GM21381 (cell line): Measurements from ENCODE around the gene RAB28.

Experiments
- ATAC-seq: cut with Tn5 transposase; IDR thresholded peaks from one replicate; pipeline ENCODE4 v1.9.1; 2021; ENCODE audit warnings: mild to moderate bottlenecking, moderate library complexity; ENCODE audit not compliant: unreplicated experiment

The RAB28 gene

DNA sequence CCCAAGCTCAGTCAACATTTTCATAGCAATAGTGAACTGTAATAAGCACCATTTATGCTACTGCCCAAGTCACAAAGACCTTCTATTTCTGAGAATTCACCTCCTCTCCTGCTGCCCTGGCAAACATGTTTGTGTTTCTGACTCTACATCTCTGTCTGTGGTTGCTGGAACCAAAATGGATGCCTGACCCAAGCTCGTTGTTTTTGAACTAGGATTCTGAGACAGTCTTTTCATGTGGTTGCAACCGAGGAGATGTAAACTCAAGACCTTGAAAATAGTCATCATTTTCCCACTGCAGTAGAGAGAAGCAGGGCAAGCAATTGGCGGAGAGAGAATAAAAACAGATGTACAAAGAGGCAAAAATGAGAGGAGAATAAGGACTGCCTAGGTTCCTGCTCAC lies 160.2 kb downstream of the RAB28 start:
- ATAC-seq: no peak

DNA sequence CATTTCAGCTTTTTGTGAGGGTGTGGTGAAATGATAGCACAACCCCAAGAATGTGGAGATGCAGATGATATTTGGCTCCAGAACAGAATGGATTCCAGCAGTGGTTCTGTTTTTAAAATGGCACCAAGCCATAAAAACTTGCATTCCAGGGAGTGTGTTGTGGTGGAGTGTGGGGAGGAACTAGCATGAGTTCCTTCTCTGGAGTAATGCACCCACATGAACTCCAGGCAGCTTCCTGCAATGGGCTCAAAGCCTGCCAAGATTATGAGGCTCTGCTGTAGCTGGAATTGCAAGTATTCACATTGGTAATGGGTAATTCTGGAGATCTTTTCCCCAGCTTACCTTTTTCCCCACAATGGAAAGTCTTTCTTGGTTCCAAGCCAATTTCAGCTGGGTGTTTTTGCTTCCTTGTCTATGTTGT lies 161.4 kb downstream of the RAB28 start:
- no peak for ATAC-seq
